Activated CD4-positive, CD25-positive, alpha-beta regulatory T cell treated with anti-CD3 and anti-CD28 coated beads, Interleukin-2, amount 50 U/mL, for 16 hours (primary cell): ENCODE data around the gene RGS12.

Experiments used
- DNase-seq: peaks from one replicate; pipeline ENCODE4 v3.0.0-alpha.2; 2020; ENCODE audit warnings: low read depth, low spot score

RGS12 gene

DNA sequence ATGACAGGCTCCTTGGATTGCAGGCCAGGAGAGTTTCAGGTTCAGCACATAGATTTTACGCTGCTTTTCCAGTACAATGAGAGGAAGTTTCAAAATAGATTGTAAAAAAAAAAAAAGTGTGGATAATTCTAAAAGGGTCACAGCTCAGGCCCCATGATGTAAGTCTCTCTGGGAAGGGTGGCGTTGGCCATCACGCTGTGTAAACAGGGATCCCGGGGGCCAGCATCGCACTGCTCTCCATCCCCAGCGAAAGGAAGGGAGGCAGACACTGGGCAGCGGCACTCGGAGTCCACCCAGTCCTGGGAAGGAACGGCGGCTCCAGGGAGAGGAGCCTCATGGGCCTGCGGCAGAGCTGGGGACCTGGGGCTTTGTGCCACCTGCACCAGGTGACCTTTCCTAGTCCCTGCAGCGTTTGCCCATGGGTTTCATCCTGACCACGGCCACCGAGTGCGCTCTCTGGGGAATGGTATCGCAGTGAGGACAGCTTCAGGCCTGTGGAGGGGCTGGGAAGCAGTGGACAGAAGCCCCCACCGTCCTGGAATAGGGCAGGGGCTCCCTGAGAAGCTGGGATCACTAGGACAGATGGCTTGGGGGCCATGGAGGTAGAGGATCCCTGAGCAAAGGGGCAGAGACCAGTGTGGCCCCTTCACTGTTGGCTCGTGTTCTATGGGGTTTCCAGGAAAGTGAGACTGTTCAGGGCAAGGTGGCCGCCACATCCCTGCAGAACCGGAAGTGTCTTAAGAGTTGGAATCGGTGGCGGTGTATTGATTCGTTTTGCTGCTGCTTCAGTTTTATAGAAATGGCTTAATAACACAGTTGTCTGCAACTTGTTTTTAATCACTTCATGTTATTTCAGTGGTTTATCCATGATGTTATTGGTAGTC, 38.9 kb downstream of the RGS12 start:
- no peak for DNase-seq

DNA sequence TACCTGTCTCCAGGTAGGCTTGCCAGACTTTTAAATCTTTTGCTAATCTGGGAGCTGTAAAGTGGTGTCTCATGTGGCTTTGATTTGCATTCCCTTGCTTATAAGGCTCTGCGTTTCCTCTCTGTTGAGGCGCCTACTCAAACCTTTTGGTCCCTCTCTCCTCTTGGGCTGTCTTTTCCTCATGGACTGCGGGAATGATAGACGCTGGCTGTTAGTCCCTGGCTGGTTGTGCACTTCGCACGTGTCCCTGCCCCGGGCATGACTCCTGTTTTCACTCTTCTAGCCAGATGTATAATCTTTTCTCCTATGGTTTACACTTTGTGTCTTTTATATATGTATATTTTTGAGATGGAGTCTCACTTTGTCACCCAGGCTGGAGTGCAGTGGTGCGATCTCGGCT, 39.7 kb downstream of the RGS12 start:
- DNase-seq, result no peak

DNA sequence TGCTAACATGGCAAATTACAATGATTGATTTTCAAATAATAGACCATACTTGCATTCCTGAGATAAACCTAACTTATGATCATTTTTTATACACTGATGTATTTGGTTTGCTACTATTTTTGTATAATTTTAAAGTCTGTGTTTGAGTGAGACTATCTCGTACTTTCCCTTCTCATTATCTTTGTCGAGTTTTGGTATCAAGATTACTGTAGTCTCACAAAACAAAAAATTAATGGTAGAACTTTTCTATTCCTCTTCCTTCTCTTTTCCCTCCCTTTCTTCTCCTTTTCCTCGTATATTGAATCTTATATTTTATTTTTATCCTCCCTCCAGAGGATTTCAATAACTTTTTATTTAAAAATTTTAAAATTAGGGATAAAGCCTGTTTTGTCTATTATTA, 41.5 kb downstream of the RGS12 start:
- no peak for DNase-seq

DNA sequence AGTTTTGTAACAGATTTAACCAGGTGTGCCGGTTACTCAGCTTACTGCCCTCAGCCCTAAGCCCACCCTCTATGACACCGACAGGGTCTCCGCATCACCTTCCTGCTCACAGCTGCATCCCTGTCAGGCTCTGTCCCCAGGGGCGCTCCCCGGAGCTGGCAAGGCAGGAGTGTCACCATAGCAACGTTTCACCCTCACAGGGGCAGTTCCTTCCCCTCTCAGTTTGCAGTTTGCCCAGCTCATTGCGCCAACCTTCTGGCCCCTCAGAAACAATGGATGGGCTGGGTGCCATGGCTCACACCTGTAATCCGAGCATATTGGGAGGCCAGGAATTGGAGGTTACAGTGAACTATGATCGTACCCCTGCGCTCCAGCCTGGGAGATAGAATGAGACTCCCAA, 42.6 kb downstream of the RGS12 start:
- DNase-seq, result no peak

GRCh38 chr4:3335982-3336381, 43.2 kb downstream of the RGS12 start:
- no peak for DNase-seq

GRCh38 chr4:3336382-3337356, 43.8 kb downstream of the RGS12 start:
- DNase-seq, result no peak

DNA sequence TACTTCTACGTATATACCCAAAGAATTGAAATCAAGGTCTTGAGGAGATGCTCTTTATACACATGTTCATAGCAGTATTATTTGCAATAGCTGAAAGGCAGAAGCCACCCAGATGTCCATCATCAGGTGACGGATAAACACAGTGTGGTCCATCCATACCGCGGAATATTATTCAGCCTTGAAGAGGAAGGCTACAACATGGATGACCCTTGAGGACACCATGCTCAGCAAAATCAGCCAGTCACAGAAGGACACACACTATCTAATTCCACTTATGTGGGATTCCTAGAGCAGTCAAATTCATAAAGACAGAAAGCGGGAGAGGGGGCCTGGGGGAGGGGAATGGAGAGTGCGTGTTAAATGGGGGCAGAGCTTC, 44.5 kb downstream of the RGS12 start:
- no peak for DNase-seq

DNA sequence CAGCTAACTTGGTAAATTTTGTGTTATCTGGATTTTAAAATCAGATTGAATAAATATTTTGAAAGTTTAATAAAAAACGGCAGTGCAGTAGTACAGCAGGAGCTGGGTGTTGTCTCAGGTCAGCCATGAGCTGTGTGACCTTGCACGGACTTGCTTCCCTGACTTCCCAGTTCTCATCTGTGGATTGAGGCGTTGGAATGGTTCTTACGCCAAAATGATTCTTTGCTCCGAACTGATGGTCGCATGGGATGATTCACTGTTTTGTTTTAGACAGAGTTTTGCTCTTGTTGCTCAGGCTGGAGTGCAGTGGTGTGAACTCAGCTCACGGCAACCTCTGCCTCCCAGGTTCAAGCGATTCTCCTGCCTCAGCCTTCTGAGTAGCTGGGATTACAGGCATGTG, 45.0 kb downstream of the RGS12 start:
- no peak for DNase-seq

DNA sequence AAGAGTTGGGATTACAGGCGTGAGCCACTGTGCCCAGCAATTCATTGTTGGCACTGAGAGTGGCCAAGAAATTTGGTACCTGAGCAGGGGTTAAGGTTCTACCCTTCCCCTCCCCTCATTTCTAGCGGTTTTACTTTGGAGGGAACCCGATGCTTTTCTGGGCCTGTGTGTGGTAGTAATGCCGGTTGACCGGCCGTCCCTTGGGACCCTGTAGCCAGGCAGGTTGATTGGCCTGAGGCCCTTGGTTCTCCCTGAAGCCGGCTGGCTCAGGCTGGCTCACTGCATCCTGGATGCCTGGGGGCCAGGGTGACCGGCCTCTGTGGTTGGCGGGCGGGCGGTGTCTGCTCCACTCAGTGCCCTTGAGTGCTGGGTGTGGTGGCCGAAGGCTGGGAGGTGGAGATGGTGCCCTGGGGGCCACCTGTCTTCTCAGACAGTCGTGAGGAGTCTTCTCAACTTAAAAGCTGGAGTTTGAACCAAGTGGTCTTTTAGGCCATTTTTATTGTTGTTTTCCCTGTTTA, 45.6 kb downstream of the RGS12 start:
- DNase-seq, result no peak

DNA sequence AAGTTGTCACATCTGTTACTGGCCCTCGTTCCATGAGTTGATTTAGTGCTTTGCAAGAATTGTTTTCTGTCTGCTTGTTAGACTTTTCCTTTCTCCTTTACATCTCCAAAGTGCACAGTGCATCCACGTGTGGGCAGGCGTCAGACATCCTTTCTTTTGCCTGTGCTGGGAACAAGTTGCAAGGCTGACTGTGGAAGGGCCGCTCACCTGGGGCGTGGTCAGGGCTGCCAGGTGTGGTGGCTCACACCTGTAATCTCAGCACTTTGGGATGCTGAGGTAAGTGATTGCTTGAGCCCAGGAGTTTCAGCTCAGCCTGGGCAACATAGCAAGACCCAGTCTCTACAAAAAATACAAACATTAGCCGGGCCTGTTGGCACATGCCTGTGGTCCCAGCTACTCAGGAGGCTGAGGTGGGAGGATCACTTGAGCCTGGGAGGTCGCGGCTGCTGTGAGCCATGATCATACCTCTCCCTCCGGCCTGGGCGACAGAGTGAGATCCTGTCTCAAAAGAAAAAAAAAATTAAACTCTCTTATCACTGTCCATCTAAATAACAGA, 46.2 kb downstream of the RGS12 start:
- DNase-seq, result no peak

DNA sequence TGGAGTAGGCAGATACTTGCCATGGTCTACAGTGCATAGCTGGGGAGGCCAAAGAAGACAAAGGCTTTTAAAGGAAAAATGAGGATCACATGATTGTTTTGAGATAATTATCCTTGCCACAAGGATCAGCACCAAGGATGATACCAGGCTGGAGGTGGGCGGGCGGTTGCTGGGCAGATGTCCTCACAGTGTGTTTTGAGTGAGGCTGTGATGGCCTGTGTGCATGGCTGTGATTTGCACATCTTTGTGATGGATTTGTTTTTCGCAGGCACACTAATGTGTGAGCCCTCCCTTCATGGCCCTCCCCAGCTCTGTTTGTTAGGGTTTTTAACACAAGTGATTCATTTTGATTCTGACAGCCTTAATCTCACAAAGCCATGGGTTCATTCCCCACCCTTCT, 46.8 kb downstream of the RGS12 start:
- DNase-seq, result no peak

- DNase-seq, result no peak
Observed at GRCh38 chr4:3340038-3340699, 47.3 kb downstream of the RGS12 start.

- DNase-seq, result no peak
Observed at GRCh38 chr4:3340700-3341083, 47.9 kb downstream of the RGS12 start.

DNA sequence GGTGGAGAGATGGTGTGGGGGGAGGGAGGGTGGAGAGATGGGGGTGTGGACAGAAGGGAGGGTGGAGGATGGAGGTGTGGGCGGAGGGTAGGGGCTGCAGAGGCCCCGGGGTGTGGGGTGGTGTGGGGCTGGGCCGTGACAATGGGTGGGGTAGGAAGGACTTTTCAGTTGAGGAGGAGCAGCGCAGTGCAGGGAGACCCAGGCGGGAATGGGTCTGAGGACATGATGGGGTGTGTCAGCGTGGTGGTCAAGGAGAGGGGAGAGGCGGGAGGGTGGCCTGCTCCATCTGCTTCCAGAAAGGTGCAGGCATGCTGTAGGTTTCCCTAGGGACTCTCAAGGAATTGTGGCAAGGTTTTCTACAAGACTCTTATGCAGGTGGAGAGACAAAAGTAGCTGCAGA, 48.9 kb downstream of the RGS12 start:
- DNase-seq, result no peak

- DNase-seq, result no peak
Observed at GRCh38 chr4:3342182-3342854, 49.5 kb downstream of the RGS12 start.
